ENCODE results near the gene IFI16.

DNA sequence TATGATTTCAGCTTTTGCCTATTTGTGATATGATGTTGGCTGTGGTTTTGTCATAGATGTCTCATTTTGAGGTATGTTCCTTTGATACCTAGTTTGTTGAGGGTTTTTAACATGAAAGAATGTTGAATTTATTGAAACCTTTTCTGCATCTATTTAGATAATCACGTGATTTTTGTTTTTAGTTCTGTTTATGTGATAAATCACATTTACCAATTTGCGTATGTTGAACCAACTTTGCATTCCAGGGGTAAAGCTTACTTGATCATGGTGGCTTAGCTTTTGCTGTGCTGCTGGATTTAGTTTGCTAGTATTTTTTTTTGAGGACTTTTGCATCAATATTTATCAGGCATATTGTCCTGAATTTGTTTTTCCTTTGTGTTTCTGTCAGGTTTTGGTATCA, 26.5 kb upstream of the IFI16 start:
- TF ChIP-seq, protein P1, sequence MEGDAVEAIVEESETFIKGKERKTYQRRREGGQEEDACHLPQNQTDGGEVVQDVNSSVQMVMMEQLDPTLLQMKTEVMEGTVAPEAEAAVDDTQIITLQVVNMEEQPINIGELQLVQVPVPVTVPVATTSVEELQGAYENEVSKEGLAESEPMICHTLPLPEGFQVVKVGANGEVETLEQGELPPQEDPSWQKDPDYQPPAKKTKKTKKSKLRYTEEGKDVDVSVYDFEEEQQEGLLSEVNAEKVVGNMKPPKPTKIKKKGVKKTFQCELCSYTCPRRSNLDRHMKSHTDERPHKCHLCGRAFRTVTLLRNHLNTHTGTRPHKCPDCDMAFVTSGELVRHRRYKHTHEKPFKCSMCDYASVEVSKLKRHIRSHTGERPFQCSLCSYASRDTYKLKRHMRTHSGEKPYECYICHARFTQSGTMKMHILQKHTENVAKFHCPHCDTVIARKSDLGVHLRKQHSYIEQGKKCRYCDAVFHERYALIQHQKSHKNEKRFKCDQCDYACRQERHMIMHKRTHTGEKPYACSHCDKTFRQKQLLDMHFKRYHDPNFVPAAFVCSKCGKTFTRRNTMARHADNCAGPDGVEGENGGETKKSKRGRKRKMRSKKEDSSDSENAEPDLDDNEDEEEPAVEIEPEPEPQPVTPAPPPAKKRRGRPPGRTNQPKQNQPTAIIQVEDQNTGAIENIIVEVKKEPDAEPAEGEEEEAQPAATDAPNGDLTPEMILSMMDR (IDR thresholded peaks at IDR 0.05): no peak
- TF ChIP-seq POLR2A (IDR thresholded peaks at IDR 0.05) (no peak), EP300 (IDR thresholded peaks at IDR 0.05) (no peak), POLR2AphosphoS5 (IDR thresholded peaks at IDR 0.05) (no peak)

All from upper lobe of left lung (tissue), 4 donors.